Activated CD4-positive, alpha-beta T cell treated with anti-CD3 and anti-CD28 coated beads for 36 hours (primary cell): ENCODE results near the gene CBLB. TPM values are rescaled to one million over a fixed set of nuclear protein-coding genes. Genes with fewer than 3 reads are reported as not detected.

Source experiments
- ATAC-seq: fragments of 200-7000 bp; cut with Tn5 transposase; one replicate; pipeline ENCODE4 v1.10.0; 2021; ENCODE audit warnings: mild to moderate bottlenecking, moderate library complexity
- CTCF ChIA-PET: fragments of 350-600 bp; sonication (Branson Sonifier 250); formaldehyde crosslinking; loops from one replicate; lab custom pipeline; 2021; ENCODE audit warnings: antibody characterized with exemption; lab: Charles Lee
- POLR2A ChIA-PET: fragments of 350-600 bp; sonication (Branson Sonifier 250); formaldehyde crosslinking; loops from one replicate; lab custom pipeline; 2021; ENCODE audit warnings: antibody characterized with exemption, inconsistent platforms; lab: Charles Lee
- DNase-seq: peaks from one replicate; pipeline ENCODE4 v3.0.0-alpha.2; 2020
- H3K27ac Mint-ChIP-seq: one replicate; pipeline ENCODE4 v1.8.0; 2021; ENCODE audit warnings: mixed read lengths
- H3K27me3 Mint-ChIP-seq: one replicate; pipeline ENCODE4 v1.8.0; 2021; ENCODE audit warnings: mixed read lengths
- H3K36me3 Mint-ChIP-seq: one replicate; pipeline ENCODE4 v1.8.0; 2021; ENCODE audit warnings: low read depth, mixed read lengths
- H3K4me1 Mint-ChIP-seq: one replicate; pipeline ENCODE4 v1.8.0; 2021; ENCODE audit warnings: mixed read lengths
- H3K4me3 Mint-ChIP-seq: one replicate; pipeline ENCODE4 v1.8.0; 2021; ENCODE audit warnings: mild to moderate bottlenecking, moderate library complexity, mixed read lengths
- H3K9me3 Mint-ChIP-seq: one replicate; pipeline ENCODE4 v1.8.0; 2021; ENCODE audit warnings: low read depth, mixed read lengths
- intact Hi-C, 2 experiments: fragments of 100-400 bp; cut with DNase I in 1 of 2; cut with micrococcal nuclease in 1 of 2; formaldehyde crosslinking; loops; one replicate each; pipeline versions ENCODE4 v1.14.2 to v1.15.1; 2022 to 2024; cut with DNase I, micrococcal nuclease
- total RNA-seq, 2 experiments: library from RNA; stranded (reverse); gene quantifications; one replicate each; pipeline ENCODE4 v1.2.3, GENCODE V29; 2021

CBLB gene
- total RNA-seq, 2 experiments from 2014 or later: 112 to 163 TPM

GRCh38 chr3:105832644-105833043 lies 36.2 kb downstream of the CBLB start:
- Mint-ChIP-seq H3K9me3 (no peaks in the 10 kb centered on the region), H3K4me3 (peak overlapping the region; percentile 4), H3K27ac (peak overlapping the region; percentile 96), H3K4me1 (peaks cover 84% of the 10 kb centered on the region), H3K36me3 (peaks cover 61% of the 10 kb centered on the region), H3K27me3 (no peaks in the 10 kb centered on the region)
- POLR2A ChIA-PET: interaction anchor here (0.8 to 1.2 kb wide), 4 partner anchors 9 to 591 kb away, joined by 3 to 6 read pairs (median 4); no protein-coding TSS in a partner anchor
- peak; percentile 60 for ATAC-seq
- intact Hi-C loops: loop anchor here (1.0 to 10.0 kb wide), 6 partner anchors 78 to 772 kb away; no protein-coding TSS in a partner anchor
- CTCF ChIA-PET: no interaction called here
- peak; percentile 21 for DNase-seq

- ATAC-seq (no peak), DNase-seq (no peak)
- ChIA-PET POLR2A (no interaction called here), CTCF (interaction anchor here (1.2 kb wide), 1 partner anchor 92 kb away, joined by 3 read pairs; no protein-coding TSS in a partner anchor)
- peak overlapping the region; percentile 2 for H3K4me3 Mint-ChIP-seq
- H3K27me3 Mint-ChIP-seq: no peaks in the 10 kb centered on the region
- H3K9me3 Mint-ChIP-seq: peaks cover 3% of the 10 kb centered on the region
- peaks cover 60% of the 10 kb centered on the region for H3K36me3 Mint-ChIP-seq
- intact Hi-C loops: loop anchor here (1.0 to 10.0 kb wide), 6 partner anchors 35 to 774 kb away; no protein-coding TSS in a partner anchor
- H3K27ac Mint-ChIP-seq: peak overlapping the region; percentile 88
- H3K4me1 Mint-ChIP-seq: peaks cover 85% of the 10 kb centered on the region
These were observed 38.0 kb downstream of the CBLB start for GRCh38 chr3:105830836-105831235.

GRCh38 chr3:105829871-105830622 lies 38.8 kb downstream of the CBLB start:
- Mint-ChIP-seq H3K27ac (peak overlapping the region; percentile 92), H3K4me1 (peaks cover 83% of the 10 kb centered on the region), H3K36me3 (peaks cover 64% of the 10 kb centered on the region), H3K4me3 (peak overlapping the region; percentile 30), H3K9me3 (peaks cover 3% of the 10 kb centered on the region), H3K27me3 (no peaks in the 10 kb centered on the region)
- POLR2A ChIA-PET: no interaction called here
- CTCF ChIA-PET: no interaction called here
- ATAC-seq (peak; percentile 19), DNase-seq (no peak)
- intact Hi-C loops: loop anchor here (1.0 to 10.0 kb wide), 9 partner anchors 36 to 775 kb away; no protein-coding TSS in a partner anchor

- DNase-seq (peak; percentile 74), ATAC-seq (no peak)
- Mint-ChIP-seq H3K27me3 (no peaks in the 10 kb centered on the region), H3K9me3 (peaks cover 3% of the 10 kb centered on the region), H3K36me3 (peaks cover 64% of the 10 kb centered on the region), H3K4me3 (peak overlapping the region; percentile 49), H3K4me1 (peaks cover 84% of the 10 kb centered on the region), H3K27ac (peak overlapping the region; percentile 94)
- POLR2A ChIA-PET: interaction anchor here (0.8 kb wide), 1 partner anchor 18 kb away, joined by 3 read pairs; no protein-coding TSS in a partner anchor
- intact Hi-C loops: loop anchor here (2.0 to 5.0 kb wide), 3 partner anchors 82 to 382 kb away; no protein-coding TSS in a partner anchor
- CTCF ChIA-PET: interaction anchor here (0.7 to 1.1 kb wide), 3 partner anchors 10 to 781 kb away, joined by 3 to 4 read pairs (median 3); no protein-coding TSS in a partner anchor
These were observed 39.6 kb downstream of the CBLB start for GRCh38 chr3:105829229-105829628.

GRCh38 chr3:105828703-105829102 lies 40.1 kb downstream of the CBLB start:
- Mint-ChIP-seq H3K27ac (peak overlapping the region; percentile 94), H3K27me3 (no peaks in the 10 kb centered on the region), H3K4me3 (peak overlapping the region; percentile 49), H3K4me1 (peaks cover 85% of the 10 kb centered on the region), H3K36me3 (peaks cover 66% of the 10 kb centered on the region), H3K9me3 (peaks cover 3% of the 10 kb centered on the region)
- DNase-seq (no peak), ATAC-seq (peak; percentile 9)
- CTCF ChIA-PET: interaction anchor here (0.7 to 1.1 kb wide), 3 partner anchors 10 to 782 kb away, joined by 3 to 4 read pairs (median 3); no protein-coding TSS in a partner anchor
- POLR2A ChIA-PET: interaction anchor here (0.6 to 2.2 kb wide), 4 partner anchors 8 to 460 kb away, joined by 3 to 9 read pairs (median 3); partner anchors contain the start of gene CBLB
- intact Hi-C loops: loop anchor here (1.0 to 5.0 kb wide), 4 partner anchors 82 to 506 kb away; no protein-coding TSS in a partner anchor

- peak overlapping the region; percentile 100 for H3K27ac Mint-ChIP-seq
- intact Hi-C loops: loop anchor here (1.0 to 5.0 kb wide), 13 partner anchors 38 to 646 kb away; no protein-coding TSS in a partner anchor
- no peaks in the 10 kb centered on the region for H3K27me3 Mint-ChIP-seq
- H3K4me1 Mint-ChIP-seq: peaks cover 88% of the 10 kb centered on the region
- POLR2A ChIA-PET: interaction anchor here (0.6 to 2.2 kb wide), 5 partner anchors 9 to 460 kb away, joined by 3 to 9 read pairs (median 4); partner anchors contain the start of gene CBLB
- peaks cover 71% of the 10 kb centered on the region for H3K36me3 Mint-ChIP-seq
- peaks cover 3% of the 10 kb centered on the region for H3K9me3 Mint-ChIP-seq
- DNase-seq: peak; percentile 36
- CTCF ChIA-PET: interaction anchor here (1.0 kb wide), 1 partner anchor 11 kb away, joined by 3 read pairs; no protein-coding TSS in a partner anchor
- ATAC-seq: no peak
- H3K4me3 Mint-ChIP-seq: peak overlapping the region; percentile 57
These were observed 40.9 kb downstream of the CBLB start for GRCh38 chr3:105827959-105828358.

- intact Hi-C loops: loop anchor here (1.0 to 5.0 kb wide), 10 partner anchors 39 to 647 kb away; no protein-coding TSS in a partner anchor
- H3K27me3 Mint-ChIP-seq: no peaks in the 10 kb centered on the region
- H3K27ac Mint-ChIP-seq: peak overlapping the region; percentile 100
- POLR2A ChIA-PET: interaction anchor here (0.7 to 2.2 kb wide), 9 partner anchors 10 to 601 kb away, joined by 3 to 9 read pairs (median 3); partner anchors contain the start of gene CBLB
- DNase-seq: no peak
- H3K4me3 Mint-ChIP-seq: peak overlapping the region; percentile 24
- peaks cover 3% of the 10 kb centered on the region for H3K9me3 Mint-ChIP-seq
- peaks cover 71% of the 10 kb centered on the region for H3K36me3 Mint-ChIP-seq
- H3K4me1 Mint-ChIP-seq: peaks cover 88% of the 10 kb centered on the region
- CTCF ChIA-PET: interaction anchor here (0.7 to 1.5 kb wide), 4 partner anchors 10 to 293 kb away, joined by 3 to 8 read pairs (median 4); no protein-coding TSS in a partner anchor
- peak; percentile 52 for ATAC-seq
These were observed 41.8 kb downstream of the CBLB start for GRCh38 chr3:105826778-105827634.

- POLR2A ChIA-PET: interaction anchor here (0.9 to 1.0 kb wide), 3 partner anchors 8 to 45 kb away, joined by 3 to 9 read pairs (median 4); no protein-coding TSS in a partner anchor
- CTCF ChIA-PET: interaction anchor here (0.7 to 1.7 kb wide), 2 partner anchors 13 to 77 kb away, joined by 3 to 6 read pairs; no protein-coding TSS in a partner anchor
- H3K36me3 Mint-ChIP-seq: peaks cover 72% of the 10 kb centered on the region
- peak overlapping the region; percentile 94 for H3K27ac Mint-ChIP-seq
- H3K27me3 Mint-ChIP-seq: no peaks in the 10 kb centered on the region
- no peak for DNase-seq
- ATAC-seq: no peak
- peaks cover 3% of the 10 kb centered on the region for H3K9me3 Mint-ChIP-seq
- peaks cover 76% of the 10 kb centered on the region for H3K4me1 Mint-ChIP-seq
- H3K4me3 Mint-ChIP-seq: peak overlapping the region; percentile 8
- intact Hi-C loops: no loop called here
These were observed 44.7 kb downstream of the CBLB start for GRCh38 chr3:105824129-105824528.

GRCh38 chr3:105823149-105823867 lies 45.5 kb downstream of the CBLB start:
- DNase-seq (peak; percentile 41), ATAC-seq (peak; percentile 66)
- ChIA-PET CTCF (interaction anchor here (0.7 to 1.7 kb wide), 4 partner anchors 14 to 76 kb away, joined by 3 to 6 read pairs (median 4); no protein-coding TSS in a partner anchor), POLR2A (interaction anchor here (0.6 to 1.0 kb wide), 6 partner anchors 9 to 46 kb away, joined by 3 to 9 read pairs (median 4); no protein-coding TSS in a partner anchor)
- H3K4me1 Mint-ChIP-seq: peaks cover 71% of the 10 kb centered on the region
- H3K9me3 Mint-ChIP-seq: peaks cover 3% of the 10 kb centered on the region
- H3K4me3 Mint-ChIP-seq: peak overlapping the region; percentile 8
- H3K36me3 Mint-ChIP-seq: peaks cover 73% of the 10 kb centered on the region
- H3K27me3 Mint-ChIP-seq: no peaks in the 10 kb centered on the region
- peak overlapping the region; percentile 94 for H3K27ac Mint-ChIP-seq
- intact Hi-C loops: loop anchor here in 1 of 2 experiments (2.0 kb wide), 1 partner anchor 17 kb away; no protein-coding TSS in a partner anchor
